Heart left ventricle (tissue), 13 donors: ENCODE measurements around the gene SNX17.

Experiments
- CTCF ChIP-seq, 12 donors: fragments of 200-600 bp; sonication (generic) in 4 of 12; IDR thresholded peaks; one replicate each; pipeline versions ENCODE4 v1.5.0 to v1.8.0; 2018 to 2022; ENCODE audit warnings: antibody characterized with exemption in 12 of 12, mild to moderate bottlenecking in 5 of 12
- POLR2A ChIP-seq, 2 donors: fragments of 450-650 bp; IDR thresholded peaks; one replicate each; pipeline ENCODE4 v1.6.1; 2017; ENCODE audit warnings: antibody characterized with exemption in 2 of 2, mild to moderate bottlenecking in 2 of 2, moderate library complexity in 2 of 2
- donor health status: ischemic (EF 13 %, LVEDD 7.1; RV severe dilation, severe dysfunction).
- donor health status: DM: no; HTN: yes; CAD: no.
- donor health status: DM: no; HTN: no; CAD: no.
- donor health status: ischemic (EF 25% LVEDD 6.9; RV normal size, moderate dysfunction).
- donor health status: ischemic (EF 25% LVEDD 5.7; RV mildly dilated, moderate dysfunction).
- donor health status: ischemic (EF 35%, LVEDD 5.7; RV mildly dilated, moderate dysfunction).
- donor health status: nonischemic (EF 11% LVEDD 7.7; RV severe dilation, severe dysfunction).
- donor health status: DM: yes; HTN: yes; CAD: no.
- donor health status: PGD.
- donor health status: ischemic (EF 29% LVEDD 5.4; RV normal size, mild dysfunction).
- donor health status: nonischemic (EF 23%, LVEDD 6.1; RV moderate dilation, normal function).

DNA sequence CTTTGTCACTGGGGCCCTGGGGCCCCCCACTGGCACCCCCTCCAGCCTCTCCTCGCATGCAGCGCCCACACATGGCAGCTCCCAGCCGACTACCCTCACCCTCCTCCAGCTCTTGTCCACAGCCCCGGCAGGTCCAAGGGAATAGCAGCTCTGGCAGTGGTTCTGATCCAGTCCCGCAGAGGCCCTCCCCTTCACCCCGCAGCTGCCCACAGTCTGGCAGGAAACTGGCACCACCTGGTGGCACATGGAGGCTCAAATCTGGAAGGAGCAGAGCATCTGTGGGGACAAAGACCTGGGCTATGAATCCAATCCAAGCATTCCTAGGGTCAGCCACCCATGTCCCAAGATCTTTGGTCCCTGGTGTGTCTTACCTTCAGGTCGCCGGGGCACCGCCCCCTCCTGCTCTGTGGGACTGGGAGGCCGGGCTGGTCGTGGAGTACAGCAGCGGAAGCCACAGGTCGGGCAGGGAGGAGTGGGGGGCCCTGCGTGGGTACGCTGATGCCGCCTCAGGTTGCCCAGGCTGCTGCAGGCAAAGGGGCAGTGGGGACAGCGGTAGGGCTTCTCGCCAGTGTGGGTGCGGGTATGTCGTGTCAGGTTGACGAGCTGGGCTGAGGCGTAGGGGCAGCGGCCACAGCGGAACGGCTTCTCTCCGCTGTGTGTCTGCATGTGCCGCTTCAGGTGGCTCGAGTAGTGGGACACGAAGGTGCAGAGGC, 7.8 kb downstream of the SNX17 start:
- peak in 2 of 12 donors; percentile 28 to 32 for TF ChIP-seq CTCF (IDR thresholded peaks at IDR 0.05)
- TF ChIP-seq POLR2A (IDR thresholded peaks at IDR 0.05): no peak
